Measurements from ENCODE around the gene FCF1. TPM values are rescaled to one million over a fixed set of nuclear protein-coding genes. Genes with fewer than 3 reads are reported as not detected.
"Not testable (repeated sequence)": the region's sequence is repeated elsewhere in the genome, so short reads cannot be mapped to it uniquely, and the experiment has no call there.

The FCF1 gene
- total and polyA plus RNA-seq, 2 experiments from 2014 or later = 12.3 to 43.6 TPM

DNA sequence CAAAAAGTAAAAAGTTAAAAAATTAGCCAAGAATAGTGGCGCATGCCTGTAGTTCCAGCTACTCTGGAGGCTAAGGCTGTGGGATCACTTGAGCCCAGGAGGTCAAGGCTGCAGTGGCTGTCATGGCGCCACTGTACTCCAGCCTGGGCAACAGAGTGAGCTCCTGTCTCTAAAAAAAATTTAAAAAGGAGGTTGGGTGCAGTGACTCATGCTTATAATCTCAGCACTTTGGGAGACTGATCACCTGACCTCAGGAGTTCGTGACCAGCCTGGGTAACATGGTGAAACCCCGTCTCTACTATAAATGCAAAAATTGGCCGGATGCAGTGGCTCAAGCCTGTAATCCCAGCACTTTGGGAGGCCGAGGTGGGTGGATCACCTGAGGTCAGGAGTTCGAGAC is 42.0 kb downstream of the FCF1 start:
- no peak overlapping the region for H3K27ac ChIP-seq
- H3K9me3 ChIP-seq (ENCODE audit: low read depth) = no peaks in the 10 kb centered on the region
- TF ChIP-seq EZH2 (IDR thresholded peaks at IDR 0.05; ENCODE audit: borderline replicate concordance) = no peak
- TF ChIP-seq, protein P1, sequence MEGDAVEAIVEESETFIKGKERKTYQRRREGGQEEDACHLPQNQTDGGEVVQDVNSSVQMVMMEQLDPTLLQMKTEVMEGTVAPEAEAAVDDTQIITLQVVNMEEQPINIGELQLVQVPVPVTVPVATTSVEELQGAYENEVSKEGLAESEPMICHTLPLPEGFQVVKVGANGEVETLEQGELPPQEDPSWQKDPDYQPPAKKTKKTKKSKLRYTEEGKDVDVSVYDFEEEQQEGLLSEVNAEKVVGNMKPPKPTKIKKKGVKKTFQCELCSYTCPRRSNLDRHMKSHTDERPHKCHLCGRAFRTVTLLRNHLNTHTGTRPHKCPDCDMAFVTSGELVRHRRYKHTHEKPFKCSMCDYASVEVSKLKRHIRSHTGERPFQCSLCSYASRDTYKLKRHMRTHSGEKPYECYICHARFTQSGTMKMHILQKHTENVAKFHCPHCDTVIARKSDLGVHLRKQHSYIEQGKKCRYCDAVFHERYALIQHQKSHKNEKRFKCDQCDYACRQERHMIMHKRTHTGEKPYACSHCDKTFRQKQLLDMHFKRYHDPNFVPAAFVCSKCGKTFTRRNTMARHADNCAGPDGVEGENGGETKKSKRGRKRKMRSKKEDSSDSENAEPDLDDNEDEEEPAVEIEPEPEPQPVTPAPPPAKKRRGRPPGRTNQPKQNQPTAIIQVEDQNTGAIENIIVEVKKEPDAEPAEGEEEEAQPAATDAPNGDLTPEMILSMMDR (IDR thresholded peaks at IDR 0.05; ENCODE audit: poor library complexity) = no peak
- TF ChIP-seq EZH2phosphoT487 (IDR thresholded peaks at IDR 0.05; ENCODE audit: low read depth, severe bottlenecking, unreplicated experiment) = no peak
- H3K9me2 ChIP-seq (replicated peaks; ENCODE audit: insufficient read depth) = no peaks in the 10 kb centered on the region
- DNase-seq (ENCODE audit: low spot score) = no peak
- no peaks in the 10 kb centered on the region for H3K36me3 ChIP-seq (replicated peaks; ENCODE audit: insufficient read depth, low read depth)
- H4K20me1 ChIP-seq (ENCODE audit: insufficient read depth, poor library complexity, severe bottlenecking) = no peaks in the 10 kb centered on the region
- H2AFZ ChIP-seq = no peak overlapping the region
- no peaks in the 10 kb centered on the region for H3K27me3 ChIP-seq
- no peak overlapping the region for H3K4me3 ChIP-seq
- H3K4me1 ChIP-seq (ENCODE audit: insufficient read depth) = no peaks in the 10 kb centered on the region
- WGBS (ENCODE audit: low lambda C conversion rate, missing lambda C conversion rate) = 89% methylated on average over 7 of the region's 7 CpGs
- no peaks in the 10 kb centered on the region for H3K79me2 ChIP-seq
- H3K4me2 ChIP-seq = no peak overlapping the region

DNA sequence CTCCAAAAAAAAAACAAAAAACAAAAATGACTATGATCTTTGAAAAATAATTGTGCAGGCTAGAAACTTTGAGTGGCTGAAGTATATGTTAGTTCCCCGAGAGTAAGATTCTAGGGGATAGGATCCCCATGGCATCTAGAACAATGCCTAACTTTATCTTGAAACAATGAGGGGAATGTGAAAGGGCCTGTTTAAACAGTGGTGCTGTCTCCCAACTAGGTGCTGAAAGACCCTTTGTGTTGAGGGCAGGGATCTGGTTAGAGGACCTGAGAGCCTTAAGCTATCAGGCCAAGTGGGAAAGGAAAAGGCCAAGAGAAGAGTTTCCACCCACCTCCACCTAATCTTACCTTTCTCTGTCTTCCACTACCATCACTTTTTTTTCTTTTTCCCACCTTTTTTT is 43.4 kb downstream of the FCF1 start:
- Histone ChIP-seq H3K9me2 (replicated peaks; ENCODE audit: insufficient read depth) (no peaks in the 10 kb centered on the region), H3K4me3 (no peak overlapping the region), H3K4me1 (ENCODE audit: insufficient read depth) (no peaks in the 10 kb centered on the region), H3K27ac (no peak overlapping the region), H2AFZ (no peak overlapping the region), H3K9me3 (ENCODE audit: low read depth) (no peaks in the 10 kb centered on the region), H3K36me3 (replicated peaks; ENCODE audit: insufficient read depth, low read depth) (no peaks in the 10 kb centered on the region), H3K79me2 (no peaks in the 10 kb centered on the region), H3K4me2 (no peak overlapping the region), H3K27me3 (no peaks in the 10 kb centered on the region), H4K20me1 (ENCODE audit: insufficient read depth, poor library complexity, severe bottlenecking) (no peaks in the 10 kb centered on the region)
- 46% methylated on average over 1 of the region's 1 CpG for WGBS (ENCODE audit: low lambda C conversion rate, missing lambda C conversion rate)
- no peak for DNase-seq (ENCODE audit: low spot score)
- TF ChIP-seq EZH2 (IDR thresholded peaks at IDR 0.05; ENCODE audit: borderline replicate concordance) (no peak), EZH2phosphoT487 (IDR thresholded peaks at IDR 0.05; ENCODE audit: low read depth, severe bottlenecking, unreplicated experiment) (no peak)
- TF ChIP-seq, protein P1 (IDR thresholded peaks at IDR 0.05; ENCODE audit: poor library complexity) = no peak

DNA sequence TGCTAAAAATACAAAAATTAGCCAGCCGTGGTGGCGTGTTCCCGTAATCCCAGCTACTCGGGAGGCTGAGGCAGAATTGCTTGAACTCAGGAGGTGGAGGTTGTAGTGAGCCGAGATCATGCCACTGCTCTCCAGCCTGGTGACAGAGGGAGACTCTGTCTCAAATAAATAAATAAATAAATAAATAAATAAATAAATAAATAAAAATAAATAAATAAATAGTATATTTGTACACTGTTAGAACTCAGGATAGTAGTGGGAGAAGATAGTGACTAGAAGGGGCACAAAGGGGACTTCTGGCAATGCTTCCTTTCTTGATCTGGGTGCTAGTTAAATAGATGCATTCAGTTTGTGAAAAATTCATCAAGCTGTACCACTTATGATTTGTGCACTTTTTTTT is 45.6 kb downstream of the FCF1 start:
- not testable (repeated sequence) for H3K79me2 ChIP-seq; H2AFZ ChIP-seq; H3K36me3 ChIP-seq (replicated peaks; ENCODE audit: insufficient read depth, low read depth); H3K4me3 ChIP-seq; H3K4me2 ChIP-seq; H3K27ac ChIP-seq; H3K4me1 ChIP-seq (ENCODE audit: insufficient read depth); H4K20me1 ChIP-seq (ENCODE audit: insufficient read depth, poor library complexity, severe bottlenecking); H3K9me2 ChIP-seq (replicated peaks; ENCODE audit: insufficient read depth); H3K27me3 ChIP-seq; DNase-seq (ENCODE audit: low spot score); H3K9me3 ChIP-seq (ENCODE audit: low read depth)
- 92% methylated on average over 5 of the region's 5 CpGs for WGBS (ENCODE audit: low lambda C conversion rate, missing lambda C conversion rate)

DNA sequence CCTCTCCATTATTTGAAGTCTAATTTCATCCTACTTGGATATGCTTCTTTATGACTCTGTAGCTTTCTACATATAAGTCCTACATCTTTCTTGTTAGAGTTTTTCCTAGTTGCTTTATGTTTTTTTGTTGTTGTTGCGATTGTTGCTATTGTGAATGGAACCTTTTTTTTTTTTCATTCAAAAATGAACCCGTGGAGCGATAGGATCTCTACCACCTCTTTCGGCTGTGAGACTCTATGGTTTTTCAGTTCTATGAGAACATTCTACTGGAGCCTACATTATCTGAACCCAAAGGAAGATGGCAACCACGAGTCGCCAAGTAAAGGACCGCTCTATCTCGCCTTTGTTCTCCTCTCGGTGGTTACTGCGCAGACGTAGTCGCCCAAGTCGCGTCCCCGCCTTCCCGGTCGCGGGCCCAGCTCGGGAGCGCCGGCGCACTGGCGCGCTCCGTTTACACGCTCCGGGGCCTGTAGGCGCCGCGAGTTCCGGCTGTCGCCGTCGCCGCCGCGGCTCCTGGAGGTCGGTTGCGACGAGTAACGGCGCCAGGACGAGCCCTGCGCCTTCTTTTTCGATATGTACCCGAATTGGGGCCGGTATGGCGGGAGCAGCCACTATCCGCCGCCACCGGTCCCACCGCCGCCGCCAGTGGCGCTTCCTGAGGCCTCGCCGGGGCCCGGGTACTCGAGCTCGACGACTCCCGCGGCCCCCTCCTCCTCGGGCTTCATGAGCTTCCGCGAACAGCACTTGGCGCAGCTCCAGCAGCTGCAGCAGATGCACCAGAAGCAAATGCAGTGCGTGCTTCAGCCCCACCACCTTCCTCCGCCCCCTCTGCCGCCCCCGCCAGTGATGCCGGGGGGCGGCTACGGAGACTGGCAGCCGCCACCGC is 50.2 kb downstream of the FCF1 start, which contains the start of gene YLPM1:
TSS of gene YLPM1 (plus strand) at position 400 of the 886 bp plus-strand sequence. CDS start at position 574, 174 bp downstream.
- Histone ChIP-seq H3K27ac (peak within 1 kb of the TSS; percentile 90), H3K4me3 (peak within 1 kb of the TSS; percentile 93), H3K9me2 (replicated peaks; ENCODE audit: insufficient read depth) (no peaks in the 10 kb centered on the region), H3K4me1 (ENCODE audit: insufficient read depth) (peaks cover 21% of the 10 kb centered on the region), H4K20me1 (ENCODE audit: insufficient read depth, poor library complexity, severe bottlenecking) (peaks cover 41% of the 10 kb centered on the region), H3K9me3 (ENCODE audit: low read depth) (no peaks in the 10 kb centered on the region), H3K27me3 (no peaks in the 10 kb centered on the region), H2AFZ (peak within 1 kb of the TSS; percentile 87), H3K79me2 (peaks cover 49% of the 10 kb centered on the region), H3K4me2 (peak within 1 kb of the TSS; percentile 89), H3K36me3 (replicated peaks; ENCODE audit: insufficient read depth, low read depth) (no peaks in the 10 kb centered on the region)
- TF ChIP-seq EZH2 (IDR thresholded peaks at IDR 0.05; ENCODE audit: borderline replicate concordance) (no peak), EZH2phosphoT487 (IDR thresholded peaks at IDR 0.05; ENCODE audit: low read depth, severe bottlenecking, unreplicated experiment) (no peak)
- TF ChIP-seq, protein P1 (IDR thresholded peaks at IDR 0.05; ENCODE audit: poor library complexity) = peak; percentile 61
- under 1% methylated on average over 63 of the region's 76 CpGs for WGBS (ENCODE audit: low lambda C conversion rate, missing lambda C conversion rate)
- peak; percentile 97 for DNase-seq (ENCODE audit: low spot score)
